Stimulated activated naive CD8-positive, alpha-beta T cell treated with anti-CD3 and anti-CD28 coated beads, Interleukin-15, amount 100 ng/mL, for 72 hours (primary cell): ENCODE measurements around the gene PCNX1.

ENCODE experiments used
- ATAC-seq: fragments of 150-1000 bp; cut with Tn5 transposase; 2 replicates; pipeline ENCODE4 v1.10.0; 2021; ENCODE audit warnings: mild to moderate bottlenecking, moderate library complexity
- DNase-seq, 2 donors: peaks; one replicate each; pipeline ENCODE4 v3.0.0; 2021 to 2022
- H3K27ac Mint-ChIP-seq, 2 donors: one replicate each; pipeline ENCODE4 v1.8.0; 2022; ENCODE audit warnings: mild to moderate bottlenecking in 2 of 2, mixed read lengths in 2 of 2, moderate library complexity in 2 of 2
- H3K27me3 Mint-ChIP-seq: one replicate; pipeline ENCODE4 v1.8.0; 2022; ENCODE audit warnings: mixed read lengths
- H3K4me1 Mint-ChIP-seq: one replicate; pipeline ENCODE4 v1.8.0; 2022; ENCODE audit warnings: mild to moderate bottlenecking, mixed read lengths
- H3K4me3 Mint-ChIP-seq, 2 donors: one replicate each; pipeline ENCODE4 v1.8.0; 2022; ENCODE audit warnings: mild to moderate bottlenecking in 2 of 2, mixed read lengths in 2 of 2, moderate library complexity in 1 of 2
- H3K9me3 Mint-ChIP-seq, 2 donors: one replicate each; pipeline ENCODE4 v1.8.0; 2022; ENCODE audit warnings: mixed read lengths in 2 of 2

PCNX1 gene

GRCh38 chr14:71076462-71077092, 169.3 kb downstream of the PCNX1 start:
- ATAC-seq (no peak), DNase-seq (no peak)
- Mint-ChIP-seq H3K4me3 (no peak overlapping the region), H3K27ac (peak overlapping the region in 1 of 2 donors; percentile 61), H3K4me1 (peaks cover 2% of the 10 kb centered on the region), H3K27me3 (no peaks in the 10 kb centered on the region), H3K9me3 (peaks cover 8 to 16% of the 10 kb centered on the region in 2 donors)

- Mint-ChIP-seq H3K4me3 (no peak overlapping the region), H3K27me3 (no peaks in the 10 kb centered on the region), H3K27ac (no peak overlapping the region), H3K4me1 (no peaks in the 10 kb centered on the region), H3K9me3 (peaks cover 8 to 16% of the 10 kb centered on the region in 2 donors)
- ATAC-seq (no peak), DNase-seq (no peak)
Observed at GRCh38 chr14:71078500-71078899, 171.2 kb downstream of the PCNX1 start.

GRCh38 chr14:71086567-71086966, 179.3 kb downstream of the PCNX1 start:
- Mint-ChIP-seq H3K27ac (peak overlapping the region; percentile 13 to 71), H3K4me1 (no peaks in the 10 kb centered on the region), H3K4me3 (no peak overlapping the region), H3K27me3 (no peaks in the 10 kb centered on the region), H3K9me3 (no peaks in the 10 kb centered on the region)
- DNase-seq (no peak), ATAC-seq (no peak)

GRCh38 chr14:71089971-71090370, 182.7 kb downstream of the PCNX1 start:
- no peak for DNase-seq
- no peak for ATAC-seq
- Mint-ChIP-seq H3K27me3 (no peaks in the 10 kb centered on the region), H3K9me3 (peaks cover 0 to 7% of the 10 kb centered on the region in 2 donors), H3K27ac (no peak overlapping the region), H3K4me1 (peaks cover 6% of the 10 kb centered on the region), H3K4me3 (no peak overlapping the region)

- DNase-seq: no peak
- no peaks in the 10 kb centered on the region for H3K27me3 Mint-ChIP-seq
- no peak for ATAC-seq
- H3K9me3 Mint-ChIP-seq: peaks cover 0 to 7% of the 10 kb centered on the region in 2 donors
- H3K4me3 Mint-ChIP-seq: no peak overlapping the region
- H3K27ac Mint-ChIP-seq: no peak overlapping the region
- H3K4me1 Mint-ChIP-seq: peaks cover 6% of the 10 kb centered on the region
Observed at GRCh38 chr14:71094722-71095121, 187.5 kb downstream of the PCNX1 start.

GRCh38 chr14:71096947-71097346, 189.7 kb downstream of the PCNX1 start:
- Mint-ChIP-seq H3K27ac (no peak overlapping the region), H3K4me3 (no peak overlapping the region), H3K4me1 (peaks cover 6% of the 10 kb centered on the region), H3K9me3 (peaks cover 0 to 7% of the 10 kb centered on the region in 2 donors), H3K27me3 (no peaks in the 10 kb centered on the region)
- DNase-seq (no peak), ATAC-seq (no peak)

GRCh38 chr14:71103662-71104484, 196.6 kb downstream of the PCNX1 start:
- Mint-ChIP-seq H3K27me3 (no peaks in the 10 kb centered on the region), H3K9me3 (no peaks in the 10 kb centered on the region), H3K4me3 (no peak overlapping the region), H3K27ac (peak overlapping the region in 1 of 2 donors; percentile 27), H3K4me1 (no peaks in the 10 kb centered on the region)
- DNase-seq (no peak), ATAC-seq (no peak)

- Mint-ChIP-seq H3K9me3 (no peaks in the 10 kb centered on the region), H3K4me3 (no peak overlapping the region), H3K4me1 (no peaks in the 10 kb centered on the region), H3K27ac (no peak overlapping the region), H3K27me3 (no peaks in the 10 kb centered on the region)
- DNase-seq (no peak), ATAC-seq (no peak)
Observed at GRCh38 chr14:71105177-71105576, 197.9 kb downstream of the PCNX1 start.

- Mint-ChIP-seq H3K27me3 (no peaks in the 10 kb centered on the region), H3K4me3 (no peak overlapping the region), H3K27ac (no peak overlapping the region), H3K4me1 (no peaks in the 10 kb centered on the region), H3K9me3 (no peaks in the 10 kb centered on the region)
- ATAC-seq (no peak), DNase-seq (no peak)
Observed at GRCh38 chr14:71107921-71108320, 200.7 kb downstream of the PCNX1 start.

- Mint-ChIP-seq H3K4me3 (no peak overlapping the region), H3K9me3 (no peaks in the 10 kb centered on the region), H3K27ac (peak overlapping the region in 1 of 2 donors; percentile 19), H3K27me3 (no peaks in the 10 kb centered on the region), H3K4me1 (no peaks in the 10 kb centered on the region)
- DNase-seq (no peak), ATAC-seq (no peak)
Observed at GRCh38 chr14:71108398-71109119, 201.3 kb downstream of the PCNX1 start.

- H3K4me1 Mint-ChIP-seq: peaks cover 3% of the 10 kb centered on the region
- no peak for ATAC-seq
- no peak overlapping the region for H3K4me3 Mint-ChIP-seq
- no peak for DNase-seq
- no peak overlapping the region for H3K27ac Mint-ChIP-seq
- no peaks in the 10 kb centered on the region for H3K9me3 Mint-ChIP-seq
- no peaks in the 10 kb centered on the region for H3K27me3 Mint-ChIP-seq
Observed at GRCh38 chr14:71113376-71113775, 206.1 kb downstream of the PCNX1 start.

- no peak overlapping the region for H3K4me3 Mint-ChIP-seq
- no peak for DNase-seq
- no peak overlapping the region for H3K27ac Mint-ChIP-seq
- H3K9me3 Mint-ChIP-seq: no peaks in the 10 kb centered on the region
- no peaks in the 10 kb centered on the region for H3K27me3 Mint-ChIP-seq
- no peak for ATAC-seq
- peaks cover 10% of the 10 kb centered on the region for H3K4me1 Mint-ChIP-seq
Observed at GRCh38 chr14:71114565-71114964, 207.3 kb downstream of the PCNX1 start.

- Mint-ChIP-seq H3K27ac (no peak overlapping the region), H3K27me3 (no peaks in the 10 kb centered on the region), H3K4me3 (no peak overlapping the region), H3K9me3 (no peaks in the 10 kb centered on the region), H3K4me1 (peaks cover 10% of the 10 kb centered on the region)
- no peak for ATAC-seq
- no peak for DNase-seq
Observed at GRCh38 chr14:71115306-71115705, 208.0 kb downstream of the PCNX1 start.

GRCh38 chr14:71115821-71116567, 208.7 kb downstream of the PCNX1 start:
- no peaks in the 10 kb centered on the region for H3K27me3 Mint-ChIP-seq
- H3K4me3 Mint-ChIP-seq: no peak overlapping the region
- H3K27ac Mint-ChIP-seq: no peak overlapping the region
- no peak for DNase-seq
- H3K9me3 Mint-ChIP-seq: no peaks in the 10 kb centered on the region
- peaks cover 10% of the 10 kb centered on the region for H3K4me1 Mint-ChIP-seq
- ATAC-seq: no peak

- Mint-ChIP-seq H3K27ac (peak overlapping the region in 1 of 2 donors; percentile 49), H3K4me3 (no peak overlapping the region), H3K9me3 (no peaks in the 10 kb centered on the region), H3K4me1 (peaks cover 10% of the 10 kb centered on the region), H3K27me3 (no peaks in the 10 kb centered on the region)
- DNase-seq: no peak
- ATAC-seq: no peak
Observed at GRCh38 chr14:71116568-71117122, 209.4 kb downstream of the PCNX1 start.
